Measurements from ENCODE around the gene IBA57.
A peak's percentile ranks its signal among the peaks of the same experiment; 100 is the strongest.

IBA57 gene

GRCh38 chr1:228165372-228166169 lies at the start of gene IBA57:
IBA57 (plus strand) TSS chr1:228165804; CDS start chr1:228165817, 13 bp downstream.
- DNase-seq: peak; percentile 100

- no peak for DNase-seq
Observed at GRCh38 chr1:228117335-228117734, 48.3 kb upstream of the IBA57 start.

- no peak for DNase-seq
Observed at GRCh38 chr1:228118040-228118439, 47.6 kb upstream of the IBA57 start.

- DNase-seq: no peak
Observed at GRCh38 chr1:228120351-228120750, 45.3 kb upstream of the IBA57 start.

- no peak for DNase-seq
Observed at GRCh38 chr1:228120857-228121489, 44.6 kb upstream of the IBA57 start.

GRCh38 chr1:228122921-228123441 lies 42.6 kb upstream of the IBA57 start:
- DNase-seq: no peak

- DNase-seq: no peak
Observed at GRCh38 chr1:228123505-228123904, 42.1 kb upstream of the IBA57 start.

- no peak for DNase-seq
Observed at GRCh38 chr1:228125185-228125584, 40.4 kb upstream of the IBA57 start.

GRCh38 chr1:228131766-228132165 lies 33.8 kb upstream of the IBA57 start:
- no peak for DNase-seq

- no peak for DNase-seq
Observed at GRCh38 chr1:228134591-228134990, 31.0 kb upstream of the IBA57 start.

GRCh38 chr1:228136901-228137300 lies 28.7 kb upstream of the IBA57 start:
- no peak for DNase-seq

- DNase-seq: no peak
Observed at GRCh38 chr1:228139406-228139930, 26.1 kb upstream of the IBA57 start.

GRCh38 chr1:228139931-228140723 lies 25.5 kb upstream of the IBA57 start, which contains the start of gene GUK1:
GUK1 (plus strand) TSS chr1:228140279; CDS start chr1:228140303, 24 bp downstream.
- peak; percentile 100 for DNase-seq

GRCh38 chr1:228140724-228141225 lies 24.8 kb upstream of the IBA57 start:
- DNase-seq: no peak

- DNase-seq: peak; percentile 27
Observed at GRCh38 chr1:228141226-228142044, 24.2 kb upstream of the IBA57 start.

- peak; percentile 26 for DNase-seq
Observed at GRCh38 chr1:228142155-228142691, 23.4 kb upstream of the IBA57 start.

GRCh38 chr1:228142701-228143136 lies 22.9 kb upstream of the IBA57 start:
- no peak for DNase-seq

GRCh38 chr1:228143480-228144192 lies 22.0 kb upstream of the IBA57 start:
- no peak for DNase-seq

- peak; percentile 18 for DNase-seq
Observed at GRCh38 chr1:228144193-228144992, 21.2 kb upstream of the IBA57 start.

- DNase-seq: no peak
Observed at GRCh38 chr1:228144993-228145343, 20.6 kb upstream of the IBA57 start.

Measured in activated T-cell treated with anti-CD3 and anti-CD28 coated beads, Interleukin-2, amount 50 U/mL, for 1 hour (primary cell).